Measurements from ENCODE around the gene CFAP299. TPM values are rescaled to one million over a fixed set of nuclear protein-coding genes. Genes with fewer than 3 reads are reported as not detected.

CFAP299 gene
- total and polyA plus RNA-seq, 2 donors (not counting 3 experiments of a cell fraction or from before 2014, with no cell fraction given), result not detected

- no peaks in the 10 kb centered on the region for H3K9me3 ChIP-seq (replicated peaks; ENCODE audit: control insufficient read depth, insufficient read depth, low read length)
- no peaks in the 10 kb centered on the region for H3K9me1 ChIP-seq (replicated peaks; ENCODE audit: control insufficient read depth, extremely low read depth, insufficient read depth, low read length)
- no TSS peak for BruUV-seq (replicated peaks)
- CTCF ChIA-PET, result no interaction called here
- POLR2A ChIA-PET, result no interaction called here
- no peaks in the 10 kb centered on the region for H3K36me3 ChIP-seq (ENCODE audit: control insufficient read depth in 2 of 2, extremely low read depth in 1 of 2, insufficient read depth in 2 of 2, low read length in 2 of 2)
- no peak overlapping the region for H3K4me2 ChIP-seq (ENCODE audit: insufficient read depth, low read length)
- no peaks in the 10 kb centered on the region for H3K27me3 ChIP-seq (ENCODE audit: control insufficient read depth in 2 of 2, insufficient read depth in 2 of 2, low read length in 2 of 2)
- no peak overlapping the region for H2AFZ ChIP-seq (ENCODE audit: low read depth, low read length)
- TF ChIP-seq POLR2A (IDR thresholded peaks at IDR 0.05; ENCODE audit: low read depth, low read length) (no peak), MYC (IDR thresholded peaks at IDR 0.05; ENCODE audit: low read depth, low read length) (no peak), JUN (IDR thresholded peaks at IDR 0.05; ENCODE audit: borderline replicate concordance, insufficient read depth, insufficient read length, low read depth) (no peak), FOS (IDR thresholded peaks at IDR 0.05; ENCODE audit: borderline replicate concordance, insufficient read depth, low read length) (no peak), POLR2AphosphoS5 (IDR thresholded peaks at IDR 0.05; ENCODE audit: insufficient read depth, low read depth, low read length) (no peak), EZH2 (IDR thresholded peaks at IDR 0.05; ENCODE audit: borderline replicate concordance, low read depth, low read length, severe bottlenecking) (no peak), GATA2 (IDR thresholded peaks at IDR 0.05; ENCODE audit: insufficient read depth, insufficient read length, low read depth, low read length) (no peak)
- TF ChIP-seq, protein P1, sequence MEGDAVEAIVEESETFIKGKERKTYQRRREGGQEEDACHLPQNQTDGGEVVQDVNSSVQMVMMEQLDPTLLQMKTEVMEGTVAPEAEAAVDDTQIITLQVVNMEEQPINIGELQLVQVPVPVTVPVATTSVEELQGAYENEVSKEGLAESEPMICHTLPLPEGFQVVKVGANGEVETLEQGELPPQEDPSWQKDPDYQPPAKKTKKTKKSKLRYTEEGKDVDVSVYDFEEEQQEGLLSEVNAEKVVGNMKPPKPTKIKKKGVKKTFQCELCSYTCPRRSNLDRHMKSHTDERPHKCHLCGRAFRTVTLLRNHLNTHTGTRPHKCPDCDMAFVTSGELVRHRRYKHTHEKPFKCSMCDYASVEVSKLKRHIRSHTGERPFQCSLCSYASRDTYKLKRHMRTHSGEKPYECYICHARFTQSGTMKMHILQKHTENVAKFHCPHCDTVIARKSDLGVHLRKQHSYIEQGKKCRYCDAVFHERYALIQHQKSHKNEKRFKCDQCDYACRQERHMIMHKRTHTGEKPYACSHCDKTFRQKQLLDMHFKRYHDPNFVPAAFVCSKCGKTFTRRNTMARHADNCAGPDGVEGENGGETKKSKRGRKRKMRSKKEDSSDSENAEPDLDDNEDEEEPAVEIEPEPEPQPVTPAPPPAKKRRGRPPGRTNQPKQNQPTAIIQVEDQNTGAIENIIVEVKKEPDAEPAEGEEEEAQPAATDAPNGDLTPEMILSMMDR (IDR thresholded peaks at IDR 0.05; ENCODE audit: extremely low read depth in 1 of 2, insufficient read depth in 1 of 2, low read depth in 1 of 2, low read length in 2 of 2), result no peak
- TF ChIP-seq, protein P2, sequence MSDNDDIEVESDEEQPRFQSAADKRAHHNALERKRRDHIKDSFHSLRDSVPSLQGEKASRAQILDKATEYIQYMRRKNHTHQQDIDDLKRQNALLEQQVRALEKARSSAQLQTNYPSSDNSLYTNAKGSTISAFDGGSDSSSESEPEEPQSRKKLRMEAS (IDR thresholded peaks at IDR 0.05; ENCODE audit: insufficient read depth, insufficient read length), result no peak
- FAIRE-seq (no peak), DNase-seq (ENCODE audit: low read depth, low spot score) (no peak)
- intact Hi-C loops (cut with micrococcal nuclease), result no loop called here
- no peak overlapping the region for H3K27ac ChIP-seq (ENCODE audit: insufficient read depth, low read depth, low read length)
- H3K4me1 ChIP-seq (ENCODE audit: control insufficient read depth, extremely low read depth, insufficient read depth, low read length), result no peaks in the 10 kb centered on the region
- no peak overlapping the region for H3K4me3 ChIP-seq (replicated peaks in 1 of 3; ENCODE audit: insufficient read depth in 1 of 3, low read depth in 1 of 3, low read length in 3 of 3)
- dilution Hi-C loops (cut with MboI; ENCODE audit: extremely low pct_ligation_motif_present, low sequenced_read_pairs), result no loop called here
- H4K20me1 ChIP-seq (replicated peaks; ENCODE audit: control insufficient read depth, extremely low read depth, insufficient read depth, low read length), result no peaks in the 10 kb centered on the region
- no peak overlapping the region for H3K9ac ChIP-seq (replicated peaks; ENCODE audit: extremely low read depth, insufficient read depth, low read length)
- no peaks in the 10 kb centered on the region for H3K79me2 ChIP-seq (ENCODE audit: control insufficient read depth, insufficient read depth, low read length)
These were observed 191.2 kb downstream of the CFAP299 start for GRCh38 chr4:80526697-80527096.

Measured in endothelial cell of umbilical vein (primary cell).